GM03348 (cell line): Measurements from ENCODE around the gene PRPF39.
A peak's percentile ranks its signal among the peaks of the same experiment; 100 is the strongest.
"Not testable (repeated sequence)": the region's sequence is repeated elsewhere in the genome, so short reads cannot be mapped to it uniquely, and the experiment has no call there.

Experiments used
- DNase-seq: peaks from one replicate; pipeline ENCODE4 v3.0.0; 2012; ENCODE audit warnings: low spot score

The PRPF39 gene

GRCh38 chr14:45136399-45136798, 52.5 kb downstream of the PRPF39 start:
- no peak for DNase-seq

- DNase-seq, result no peak
Observed at GRCh38 chr14:45140661-45141187, 56.8 kb downstream of the PRPF39 start.

GRCh38 chr14:45142083-45142482, 58.2 kb downstream of the PRPF39 start:
- DNase-seq, result not testable (repeated sequence)

GRCh38 chr14:45144658-45145057, 60.7 kb downstream of the PRPF39 start:
- no peak for DNase-seq

- no peak for DNase-seq
Observed at GRCh38 chr14:45145214-45145613, 61.3 kb downstream of the PRPF39 start.

- no peak for DNase-seq
Observed at GRCh38 chr14:45149602-45150001, 65.7 kb downstream of the PRPF39 start.

GRCh38 chr14:45150386-45150890, 66.5 kb downstream of the PRPF39 start:
- DNase-seq, result no peak

- DNase-seq, result peak; percentile 5
Observed at GRCh38 chr14:45156067-45156466, 72.2 kb downstream of the PRPF39 start.
